Thyroid gland (tissue), 4 donors: Measurements from ENCODE around the gene ARHGEF4. TPM values are rescaled to one million over a fixed set of nuclear protein-coding genes. Genes with fewer than 3 reads are reported as not detected.

ENCODE experiments used
- DNase-seq, 2 donors: peaks; one replicate each; pipeline ENCODE4 v3.0.0-alpha.2; 2019
- H3K27ac ChIP-seq, 3 donors: fragments of 200-600 bp; sonication (generic); 1 replicate in 2 of 3; 2 replicates in 1 of 3; pipeline ENCODE4 v1.5.1; 2016 to 2019; ENCODE audit warnings: mild to moderate bottlenecking in 1 of 3, moderate library complexity in 1 of 3
- H3K27me3 ChIP-seq: fragments of 200-600 bp; sonication (generic); one replicate; pipeline ENCODE4 v1.5.1; 2019
- H3K36me3 ChIP-seq, 2 donors: fragments of 200-600 bp; sonication (generic); one replicate each; pipeline ENCODE4 v1.5.1; 2016 to 2019
- H3K4me1 ChIP-seq, 2 donors: fragments of 200-600 bp; sonication (generic); one replicate each; pipeline ENCODE4 v1.5.1; 2017 to 2019
- H3K4me3 ChIP-seq, 3 donors: fragments of 200-600 bp; sonication (generic); replicated peaks in 1 of 3; 1 replicate in 2 of 3; 2 replicates in 1 of 3; pipeline ENCODE4 v1.5.1; 2016; ENCODE audit warnings: mild to moderate bottlenecking in 1 of 3
- H3K9me3 ChIP-seq: fragments of 200-600 bp; sonication (generic); one replicate; pipeline ENCODE4 v1.5.1; 2017
- CTCF ChIP-seq, 6 experiments: fragments of 200-600 bp in 3 of 6; fragments of 450-650 bp in 3 of 6; sonication (generic) in 3 of 6; IDR thresholded peaks; one replicate each; pipeline ENCODE4 v1.5.1; 2016 to 2019; ENCODE audit warnings: antibody characterized with exemption in 6 of 6, mild to moderate bottlenecking in 2 of 6, inconsistent platforms in 1 of 6, moderate library complexity in 1 of 6
- POLR2A ChIP-seq, 2 donors: fragments of 450-650 bp; IDR thresholded peaks; one replicate each; pipeline ENCODE4 v1.6.1; 2017; ENCODE audit warnings: antibody characterized with exemption in 2 of 2, mild to moderate bottlenecking in 2 of 2, moderate library complexity in 1 of 2
- WGBS, 2 donors: methylation state at CpG; one replicate each; pipeline ENCODE4 v1.1.5; 2017; 5-methylcytosine and 5-hydroxymethylcytosine counted together
- intact Hi-C: fragments of 100-400 bp; cut with DNase I; formaldehyde crosslinking; loops from one replicate; pipeline ENCODE4 v1.15.1; 2023
- total RNA-seq, 4 donors: library from RNA; depleted of rRNA; stranded (reverse); fragments of >200 nt; gene quantifications; one replicate each; pipeline ENCODE4 v1.2.3, GENCODE V29; 2016

Gene ARHGEF4
- total RNA-seq, 4 donors from 2014 or later = 15.6 to 24.3 (median 22.5) TPM

- TF ChIP-seq POLR2A (IDR thresholded peaks at IDR 0.05) = no peak
- WGBS, 2 donors = 78 to 92% methylated on average over 6 of the region's 6 CpGs
- Histone ChIP-seq H3K4me3 (no peak overlapping the region), H3K4me1 (no peaks in the 10 kb centered on the region), H3K27me3 (no peaks in the 10 kb centered on the region), H3K36me3 (no peaks in the 10 kb centered on the region), H3K27ac (no peak overlapping the region), H3K9me3 (no peaks in the 10 kb centered on the region)
- no peak for DNase-seq
- intact Hi-C loops = no loop called here
Observed at GRCh38 chr2:130998561-130998960, 161.8 kb downstream of the ARHGEF4 start.

DNA sequence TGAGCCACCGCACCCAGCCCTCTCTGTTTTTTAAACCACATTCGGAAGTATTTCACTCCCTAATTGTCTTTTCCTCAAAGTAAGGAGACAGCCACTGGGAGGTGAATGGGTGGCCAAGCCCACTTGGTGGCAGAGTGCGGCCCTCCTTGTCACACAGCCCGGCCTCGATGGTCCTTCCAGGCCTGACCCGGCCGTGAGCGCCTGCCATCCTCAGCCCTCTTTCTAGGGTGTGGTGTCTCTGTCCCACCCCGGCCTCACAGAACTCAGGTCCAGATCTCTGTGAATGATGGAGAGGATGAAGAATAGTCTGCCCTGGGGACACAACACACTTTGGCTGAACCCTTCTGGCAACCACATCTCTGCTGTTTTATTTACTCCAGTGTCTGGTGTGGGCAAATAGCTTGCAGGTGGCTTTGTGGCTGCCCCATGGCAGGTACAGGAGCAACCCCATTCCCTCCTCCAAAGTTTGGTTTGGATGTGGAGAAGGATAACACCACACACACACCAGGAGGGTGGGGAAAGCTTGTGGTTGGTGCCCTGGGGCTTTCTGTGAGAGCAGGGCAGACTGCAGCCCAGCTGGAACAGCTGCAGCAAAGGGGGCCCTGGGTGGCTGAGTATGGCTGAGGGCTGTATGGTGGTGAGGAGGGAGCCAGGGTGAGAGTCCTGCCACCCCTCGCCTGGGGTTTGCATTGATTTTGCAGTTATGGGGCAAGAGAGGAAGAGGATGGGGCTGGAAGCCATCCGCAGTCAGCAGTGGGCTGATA lies 167.9 kb downstream of the ARHGEF4 start:
- TF ChIP-seq CTCF (IDR thresholded peaks at IDR 0.05) (no peak), POLR2A (IDR thresholded peaks at IDR 0.05) (no peak)
- Histone ChIP-seq H3K27ac (no peak overlapping the region), H3K9me3 (no peaks in the 10 kb centered on the region), H3K36me3 (no peaks in the 10 kb centered on the region), H3K4me3 (no peak overlapping the region), H3K27me3 (no peaks in the 10 kb centered on the region), H3K4me1 (no peaks in the 10 kb centered on the region)
- no peak for DNase-seq
- WGBS, 2 donors = 92 to 93% methylated on average over 11 of the region's 11 CpGs
- intact Hi-C loops = no loop called here

DNA sequence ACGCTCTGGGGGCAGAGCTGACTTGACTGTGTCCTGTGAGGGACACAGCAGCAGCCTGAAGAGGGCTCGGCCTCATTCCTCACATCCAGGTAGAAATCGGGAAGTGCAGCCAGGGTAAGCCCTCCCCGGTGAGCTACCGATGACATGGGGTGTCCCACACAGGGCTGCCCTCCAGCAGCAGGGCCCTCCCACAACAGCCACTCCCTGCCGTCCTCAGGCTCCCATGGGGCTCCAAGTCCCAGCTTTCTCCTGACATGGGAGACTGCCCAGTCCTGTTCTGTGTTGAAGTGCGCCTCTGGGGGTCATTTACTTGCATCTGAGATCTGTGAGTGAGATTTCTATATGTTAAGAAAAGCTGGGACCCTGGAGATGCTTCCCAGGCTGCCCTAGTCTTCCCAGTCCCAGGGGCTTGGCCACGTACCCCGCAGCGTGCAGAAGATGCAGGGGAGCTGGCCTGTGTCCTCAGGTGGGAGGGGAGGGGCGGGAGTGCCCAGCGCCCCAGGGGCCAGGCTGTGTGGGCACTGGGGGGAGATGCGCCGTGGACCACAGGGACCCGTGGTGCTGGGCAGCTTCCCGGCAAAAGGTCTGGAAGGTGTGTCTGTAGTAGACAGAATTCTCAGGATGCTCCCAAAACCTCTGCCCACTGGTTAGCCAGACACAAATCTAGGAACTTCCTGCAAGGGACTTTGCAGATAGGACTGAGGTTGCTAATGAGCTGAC lies 168.7 kb downstream of the ARHGEF4 start:
- no peaks in the 10 kb centered on the region for H3K36me3 ChIP-seq
- H3K4me3 ChIP-seq = no peak overlapping the region
- 90 to 93% methylated on average over 10 of the region's 16 CpGs for WGBS, 2 donors
- H3K27ac ChIP-seq = no peak overlapping the region
- intact Hi-C loops = no loop called here
- TF ChIP-seq CTCF (IDR thresholded peaks at IDR 0.05) = no peak
- no peak for TF ChIP-seq POLR2A (IDR thresholded peaks at IDR 0.05)
- no peaks in the 10 kb centered on the region for H3K9me3 ChIP-seq
- no peaks in the 10 kb centered on the region for H3K27me3 ChIP-seq
- H3K4me1 ChIP-seq = no peaks in the 10 kb centered on the region
- DNase-seq = no peak

DNA sequence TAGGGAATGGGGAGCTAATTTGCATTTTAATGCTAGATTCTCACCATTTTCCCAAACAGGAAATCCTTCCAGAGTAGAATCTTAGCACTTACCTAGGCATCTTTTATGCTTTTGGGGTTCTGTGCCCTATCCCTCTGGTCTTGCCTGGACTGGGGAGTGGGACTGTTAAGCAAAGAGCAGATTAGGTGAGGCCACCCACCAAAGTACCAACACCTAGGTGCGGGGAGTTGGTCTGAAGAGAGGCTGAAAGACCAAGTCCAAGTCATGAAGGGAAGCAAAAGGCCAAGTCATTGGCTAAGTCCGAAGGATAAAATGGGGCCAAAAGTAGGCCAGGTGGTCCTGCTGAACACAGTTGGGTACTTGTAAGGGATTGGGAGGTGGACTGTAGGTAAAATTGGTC lies 169.8 kb downstream of the ARHGEF4 start:
- no peak for DNase-seq
- 94 to 97% methylated on average over 2 of the region's 2 CpGs for WGBS, 2 donors
- no peak overlapping the region for H3K27ac ChIP-seq
- H3K4me1 ChIP-seq = no peaks in the 10 kb centered on the region
- H3K4me3 ChIP-seq = no peak overlapping the region
- H3K36me3 ChIP-seq = no peaks in the 10 kb centered on the region
- TF ChIP-seq CTCF (IDR thresholded peaks at IDR 0.05) = no peak
- TF ChIP-seq POLR2A (IDR thresholded peaks at IDR 0.05) = no peak
- H3K27me3 ChIP-seq = no peaks in the 10 kb centered on the region
- intact Hi-C loops = no loop called here
- H3K9me3 ChIP-seq = no peaks in the 10 kb centered on the region

- intact Hi-C loops = no loop called here
- no peak for TF ChIP-seq CTCF (IDR thresholded peaks at IDR 0.05)
- TF ChIP-seq POLR2A (IDR thresholded peaks at IDR 0.05) = no peak
- no peaks in the 10 kb centered on the region for H3K36me3 ChIP-seq
Observed at GRCh38 chr2:131008967-131009366, 172.3 kb downstream of the ARHGEF4 start.

More at GRCh38 chr2:131008967-131009366, 172.3 kb downstream of the ARHGEF4 start:
- no peak for DNase-seq
- 95 to 96% methylated on average over 1 of the region's 1 CpG for WGBS, 2 donors
- Histone ChIP-seq H3K27me3 (no peaks in the 10 kb centered on the region), H3K27ac (no peak overlapping the region), H3K4me3 (no peak overlapping the region), H3K4me1 (no peaks in the 10 kb centered on the region), H3K9me3 (no peaks in the 10 kb centered on the region)
